ENCODE results near the gene BTBD2.

- TF ChIP-seq CTCF (IDR thresholded peaks at IDR 0.05; ENCODE audit: poor library complexity) (no peak), EZH2 (IDR thresholded peaks at IDR 0.05; ENCODE audit: borderline replicate concordance) (no peak)
Observed at GRCh38 chr19:1987197-1988187, 28.0 kb downstream of the BTBD2 start.

Data from hepatocyte (in vitro differentiated cells).